Thyroid gland (tissue), 4 donors: ENCODE measurements around the gene ADRB1.

Experiments
- CTCF ChIP-seq, 6 experiments: fragments of 200-600 bp in 3 of 6; fragments of 450-650 bp in 3 of 6; sonication (generic) in 3 of 6; IDR thresholded peaks; one replicate each; pipeline ENCODE4 v1.5.1; 2016 to 2019; ENCODE audit warnings: antibody characterized with exemption in 6 of 6, mild to moderate bottlenecking in 2 of 6, inconsistent platforms in 1 of 6, moderate library complexity in 1 of 6
- POLR2A ChIP-seq, 2 donors: fragments of 450-650 bp; IDR thresholded peaks; one replicate each; pipeline ENCODE4 v1.6.1; 2017; ENCODE audit warnings: antibody characterized with exemption in 2 of 2, mild to moderate bottlenecking in 2 of 2, moderate library complexity in 1 of 2

- TF ChIP-seq CTCF (IDR thresholded peaks at IDR 0.05) (no peak), POLR2A (IDR thresholded peaks at IDR 0.05) (no peak)
Observed at GRCh38 chr10:114002422-114002821, 41.2 kb upstream of the ADRB1 start.
